GM19372 (cell line): ENCODE data around the gene CHPF.
A peak's percentile ranks its signal among the peaks of the same experiment; 100 is the strongest.

ENCODE experiments used
- ATAC-seq: cut with Tn5 transposase; IDR thresholded peaks from one replicate; pipeline ENCODE4 v1.9.1; 2021; ENCODE audit warnings: mild to moderate bottlenecking, low read depth, moderate library complexity; ENCODE audit not compliant: unreplicated experiment

The CHPF gene

GRCh38 chr2:219543596-219544358 is at the start of gene CHPF, which contains the start of gene TMEM198:
TSS of gene CHPF (minus strand) at chr2:219543809. CDS start at chr2:219543538, 271 bp downstream.
TSS of gene TMEM198 (plus strand) at chr2:219544028. CDS start at chr2:219544728, 700 bp downstream.
- peak; percentile 74 for ATAC-seq

- no peak for ATAC-seq
Observed at GRCh38 chr2:219593154-219593553, 49.5 kb upstream of the CHPF start.

- no peak for ATAC-seq
Observed at GRCh38 chr2:219592736-219593135, 49.1 kb upstream of the CHPF start.

GRCh38 chr2:219591091-219591490 is 47.5 kb upstream of the CHPF start:
- no peak for ATAC-seq

- ATAC-seq, result no peak
Observed at GRCh38 chr2:219581346-219581745, 37.7 kb upstream of the CHPF start.

- no peak for ATAC-seq
Observed at GRCh38 chr2:219578811-219579613, 35.4 kb upstream of the CHPF start.

GRCh38 chr2:219576505-219577388 is 33.1 kb upstream of the CHPF start:
- no peak for ATAC-seq

- no peak for ATAC-seq
Observed at GRCh38 chr2:219575566-219576504, 32.2 kb upstream of the CHPF start.

GRCh38 chr2:219574484-219575311 is 31.1 kb upstream of the CHPF start:
- no peak for ATAC-seq

GRCh38 chr2:219573166-219573565 is 29.6 kb upstream of the CHPF start:
- ATAC-seq, result no peak

GRCh38 chr2:219572237-219573001 is 28.8 kb upstream of the CHPF start, which contains the start of gene INHA:
TSS of gene INHA (plus strand) at chr2:219572310. CDS start at chr2:219572375, 65 bp downstream.
- no peak for ATAC-seq

- ATAC-seq, result no peak
Observed at GRCh38 chr2:219571311-219572236, 28.0 kb upstream of the CHPF start, which contains the start of gene OBSL1. TSS of gene OBSL1 (minus strand) at chr2:219571539. CDS start at chr2:219571232, 307 bp downstream.

GRCh38 chr2:219570924-219571310 is 27.3 kb upstream of the CHPF start:
- ATAC-seq, result no peak

- no peak for ATAC-seq
Observed at GRCh38 chr2:219570194-219570923, 26.8 kb upstream of the CHPF start.

GRCh38 chr2:219569635-219570034 is 26.0 kb upstream of the CHPF start:
- ATAC-seq, result no peak

GRCh38 chr2:219569041-219569440 is 25.4 kb upstream of the CHPF start:
- no peak for ATAC-seq
